IMR-90 (cell line): Measurements from ENCODE around the gene PPP1R12C. TPM values are rescaled to one million over a fixed set of nuclear protein-coding genes. Genes with fewer than 3 reads are reported as not detected.

Experiments used
- ATAC-seq: fragments of 200-7000 bp; cut with Tn5 transposase; 2 replicates; pipeline ENCODE4 v1.9.1; 2020; ENCODE audit warnings: low read depth, mild to moderate bottlenecking, moderate library complexity
- BruUV-seq: library from RNA; stranded (reverse); fragments of 400-500 nt; replicated peaks from 2 replicates; lab custom pipeline; 2021; lab: Mats Ljungman, UMichigan
- CTCF ChIA-PET: fragments of 300-600 bp; formaldehyde crosslinking; extraction: SDS; loops from one replicate; lab custom pipeline; 2021; ENCODE audit warnings: antibody characterized with exemption; lab: Yijun Ruan, JAX
- POLR2A ChIA-PET: fragments of 300-600 bp; sonication (Branson Sonifier 250); formaldehyde crosslinking; loops from one replicate; lab custom pipeline; 2022; ENCODE audit warnings: antibody characterized with exemption; ENCODE audit not compliant: unreplicated experiment; lab: Charles Lee
- DNase-seq: peaks from one replicate; pipeline ENCODE4 v3.0.0; 2013
- H2AFZ ChIP-seq: replicated peaks from 2 replicates; pipeline ENCODE3; 2013; ENCODE audit warnings: low read length, mild to moderate bottlenecking; ENCODE audit not compliant: poor library complexity
- H2AK5ac ChIP-seq: 2 replicates; pipeline ENCODE4 v1.6.1; 2013; ENCODE audit warnings: low read depth, low read length, inconsistent platforms
- H2AK9ac ChIP-seq: replicated peaks from 2 replicates; pipeline ENCODE3; 2013; ENCODE audit warnings: mild to moderate bottlenecking, low read depth, low read length, moderate library complexity; ENCODE audit not compliant: poor library complexity
- H2BK120ac ChIP-seq: 2 replicates; pipeline ENCODE4 v1.6.1; 2013; ENCODE audit warnings: low read depth, low read length, inconsistent platforms
- H2BK15ac ChIP-seq: 3 replicates; pipeline ENCODE4 v1.6.1; 2013; ENCODE audit warnings: low read depth, low read length, inconsistent platforms
- H2BK20ac ChIP-seq: 2 replicates; pipeline ENCODE4 v1.6.1; 2013; ENCODE audit warnings: low read depth, mild to moderate bottlenecking, inconsistent platforms, low read length, moderate library complexity
- H2BK5ac ChIP-seq: 2 replicates; pipeline ENCODE4 v1.6.1; 2013; ENCODE audit warnings: mild to moderate bottlenecking, low read depth, low read length, inconsistent platforms; ENCODE audit not compliant: poor library complexity, severe bottlenecking
- H3K14ac ChIP-seq: replicated peaks from 2 replicates; pipeline ENCODE4 v1.6.1; 2013; ENCODE audit warnings: low read depth, low read length, inconsistent platforms
- H3K18ac ChIP-seq: 2 replicates; pipeline ENCODE4 v1.6.1; 2013; ENCODE audit warnings: low read depth, low read length, control low read depth
- H3K23ac ChIP-seq: 2 replicates; pipeline ENCODE4 v1.6.1; 2013; ENCODE audit warnings: low read depth, low read length, inconsistent platforms
- H3K27ac ChIP-seq: 2 replicates; pipeline ENCODE4 v1.5.1; 2013; ENCODE audit warnings: mild to moderate bottlenecking, control low read depth, low read length; ENCODE audit not compliant: insufficient read depth
- H3K27me3 ChIP-seq: 2 replicates; pipeline ENCODE4 v1.6.1; 2013; ENCODE audit warnings: low read length; ENCODE audit not compliant: control insufficient read depth, insufficient read depth
- H3K36me3 ChIP-seq: 2 replicates; pipeline ENCODE4 v1.6.1; 2013; ENCODE audit warnings: low read length, mixed read lengths; ENCODE audit not compliant: control insufficient read depth, insufficient read depth
- H3K4ac ChIP-seq: 2 replicates; pipeline ENCODE4 v1.6.1; 2013; ENCODE audit warnings: low read depth, low read length, inconsistent platforms
- H3K4me1 ChIP-seq: 2 replicates; pipeline ENCODE4 v1.6.1; 2013; ENCODE audit warnings: low read length, mixed read lengths; ENCODE audit not compliant: control insufficient read depth, insufficient read depth
- H3K4me2 ChIP-seq: 2 replicates; pipeline ENCODE4 v1.6.1; 2013; ENCODE audit warnings: low read depth, mild to moderate bottlenecking, control low read depth, low read length, moderate library complexity
- H3K4me3 ChIP-seq: 2 replicates; pipeline ENCODE4 v1.5.1; 2013; ENCODE audit warnings: low read depth, mild to moderate bottlenecking, control low read depth, low read length, moderate library complexity; ENCODE audit not compliant: insufficient read depth
- H3K56ac ChIP-seq: 2 replicates; pipeline ENCODE4 v1.6.1; 2013; ENCODE audit warnings: low read length, inconsistent platforms; ENCODE audit not compliant: insufficient read depth; ENCODE audit errors: extremely low read depth
- H3K79me1 ChIP-seq, 2 experiments: 2 replicates each; pipeline ENCODE4 v1.6.1; 2013; ENCODE audit warnings: low read length in 2 of 2, inconsistent platforms in 1 of 2, low read depth in 1 of 2
- H3K9ac ChIP-seq: 2 replicates; pipeline ENCODE4 v1.6.1; 2013; ENCODE audit warnings: low read depth, low read length, control low read depth
- H3K9me1 ChIP-seq: 2 replicates; pipeline ENCODE4 v1.6.1; 2013; ENCODE audit warnings: low read length, inconsistent platforms; ENCODE audit not compliant: insufficient read depth
- H3K9me3 ChIP-seq: 2 replicates; pipeline ENCODE4 v1.6.1; 2013; ENCODE audit warnings: low read length; ENCODE audit not compliant: control insufficient read depth, insufficient read depth
- H4K20me1 ChIP-seq: 2 replicates; pipeline ENCODE4 v1.6.1; 2013; ENCODE audit warnings: low read length, inconsistent platforms; ENCODE audit not compliant: insufficient read depth
- H4K5ac ChIP-seq: 2 replicates; pipeline ENCODE4 v1.6.1; 2013; ENCODE audit warnings: mild to moderate bottlenecking, low read depth, low read length, control low read depth
- H4K8ac ChIP-seq, 2 experiments: 2 replicates each; pipeline ENCODE4 v1.6.1; 2013; ENCODE audit warnings: low read depth in 2 of 2, low read length in 2 of 2, control low read depth in 1 of 2, inconsistent platforms in 1 of 2
- H4K91ac ChIP-seq: 2 replicates; pipeline ENCODE4 v1.6.1; 2013; ENCODE audit warnings: low read depth, low read length, inconsistent platforms; ENCODE audit not compliant: insufficient read depth
- BHLHE40 ChIP-seq: fragments of 150-350 bp; IDR thresholded peaks from 2 replicates; pipeline ENCODE4 v1.6.1; 2016; ENCODE audit warnings: mild to moderate bottlenecking, low read depth, low read length
- CHD1 ChIP-seq: IDR thresholded peaks from 2 replicates; pipeline ENCODE4 v1.6.1; 2012; ENCODE audit warnings: low read depth, low read length, improper control_type of control experiment
- FOS ChIP-seq: fragments of 150-350 bp; IDR thresholded peaks from 2 replicates; pipeline ENCODE4 v1.6.1; 2016; ENCODE audit warnings: low read depth, low read length
- MAFK ChIP-seq: IDR thresholded peaks from 2 replicates; pipeline ENCODE4 v1.6.1; 2012; ENCODE audit warnings: low read depth, low read length, improper control_type of control experiment
- MAZ ChIP-seq: IDR thresholded peaks from 2 replicates; pipeline ENCODE4 v1.6.1; 2012; ENCODE audit warnings: low read depth, mild to moderate bottlenecking, low read length, improper control_type of control experiment, moderate library complexity, borderline replicate concordance
- MXI1 ChIP-seq: IDR thresholded peaks from 2 replicates; pipeline ENCODE4 v1.6.1; 2012; ENCODE audit warnings: low read depth, mild to moderate bottlenecking, low read length, moderate library complexity, borderline replicate concordance
- NFE2L2 ChIP-seq: fragments of 150-350 bp; IDR thresholded peaks from 2 replicates; pipeline ENCODE4 v1.6.1; 2016; ENCODE audit warnings: low read depth, mild to moderate bottlenecking, low read length
- POLR2A ChIP-seq: IDR thresholded peaks from 2 replicates; pipeline ENCODE4 v1.6.1; 2012; ENCODE audit warnings: mild to moderate bottlenecking, low read depth, low read length
- RAD21 ChIP-seq: IDR thresholded peaks from 2 replicates; pipeline ENCODE4 v1.6.1; 2012; ENCODE audit warnings: low read length, improper control_type of control experiment
- RCOR1 ChIP-seq: IDR thresholded peaks from 2 replicates; pipeline ENCODE4 v1.6.1; 2012; ENCODE audit warnings: mild to moderate bottlenecking, low read length, improper control_type of control experiment; ENCODE audit not compliant: insufficient replicate concordance
- RFX5 ChIP-seq: IDR thresholded peaks from 2 replicates; pipeline ENCODE4 v1.8.0; 2012; ENCODE audit warnings: low read depth, mild to moderate bottlenecking, low read length, moderate library complexity
- SMC3 ChIP-seq: fragments of 150-350 bp; IDR thresholded peaks from 2 replicates; pipeline ENCODE4 v1.6.1; 2016; ENCODE audit warnings: low read depth, mild to moderate bottlenecking, antibody characterized with exemption, low read length, moderate library complexity
- WGBS, 2 experiments: methylation state at CpG; one replicate each; pipeline versions ENCODE4 v1.1.5 to v1.1.7; 2013; ENCODE audit warnings: missing lambda C conversion rate in 2 of 2; ENCODE audit not compliant: insufficient read length in 1 of 2; ENCODE audit errors: extremely low coverage in 2 of 2; 5-methylcytosine and 5-hydroxymethylcytosine counted together
- dilution Hi-C: fragments of 300-500 bp; cut with HindIII; formaldehyde crosslinking; loops from one replicate; pipeline ENCODE4 v1.14.3; 2018; ENCODE audit warnings: low sequenced_read_pairs; ENCODE audit not compliant: unreplicated experiment
- in situ Hi-C: fragments of 300-500 bp; cut with MboI; formaldehyde crosslinking; loops from 3 replicates; pipeline ENCODE4 v1.14.3; 2019; ENCODE audit warnings: low sequenced_read_pairs, inconsistent platforms, mixed read lengths
- intact Hi-C: fragments of 100-400 bp; cut with micrococcal nuclease; formaldehyde crosslinking; loops from 2 replicates; pipeline ENCODE4 v1.10.0; 2022
- polyA plus RNA-seq, 3 experiments: library from polyadenylated mRNA; depleted of rRNA; stranded (reverse); fragments of >200 nt; gene quantifications; 2 replicates each; pipeline ENCODE4 v1.2.3, GENCODE V29; 2012; ENCODE audit warnings: low replicate concordance in 1 of 3
- total RNA-seq: library from RNA; depleted of rRNA; stranded (reverse); fragments of >200 nt; gene quantifications from 2 replicates; pipeline ENCODE4 v1.2.3, GENCODE V29; 2012
- TF ChIP-seq, protein P1 (sequence below): fragments of 150-350 bp; IDR thresholded peaks from 2 replicates; pipeline ENCODE4 v1.6.1; 2016; ENCODE audit warnings: low read depth, mild to moderate bottlenecking, low read length, moderate library complexity, borderline replicate concordance
- TF ChIP-seq, protein P2 (sequence below): fragments of 150-350 bp; IDR thresholded peaks from 2 replicates; pipeline ENCODE4 v1.6.1; 2017; ENCODE audit warnings: mild to moderate bottlenecking, antibody characterized with exemption, low read length, low read depth

The PPP1R12C gene
- total and polyA plus RNA-seq, 2 of the 4 experiments (the other 2 are of a cell fraction) = 21.5 to 81.4 TPM

DNA sequence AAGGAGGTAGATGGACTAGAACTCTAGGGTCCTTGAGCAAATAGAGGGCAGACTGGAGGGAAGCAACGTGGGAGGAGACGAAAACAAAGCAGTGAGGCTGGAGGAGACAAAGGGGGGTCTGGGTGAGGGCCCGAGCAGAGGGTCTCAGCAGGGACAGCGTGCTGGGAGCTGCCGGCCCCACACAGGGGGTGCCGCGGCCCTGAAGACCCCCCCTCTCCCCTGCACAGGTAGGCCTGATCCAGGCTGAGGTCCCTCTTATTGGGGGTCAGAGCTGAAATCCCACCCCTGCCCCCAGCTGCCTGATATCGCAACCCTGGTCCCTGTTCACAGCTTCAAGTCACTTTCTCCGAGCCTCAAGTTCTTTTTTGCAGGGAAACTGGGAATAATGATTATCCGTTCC lies 33.0 kb downstream of the PPP1R12C start:
- Histone ChIP-seq H3K36me3 (no peaks in the 10 kb centered on the region), H3K4me1 (peaks cover 16% of the 10 kb centered on the region; the same call in 1 of the 2 replicates), H4K20me1 (peaks cover 33% of the 10 kb centered on the region), H3K56ac (no peak overlapping the region), H3K4ac (no peak overlapping the region), H4K5ac (no peak overlapping the region), H2AK9ac (no peak overlapping the region), H2BK15ac (no peak overlapping the region), H3K79me1 (peaks cover 0 to 12% of the 10 kb centered on the region in 2 experiments; a peak in 2 of 4 replicates), H2BK5ac (no peak overlapping the region), H3K9me1 (peaks cover 4% of the 10 kb centered on the region), H3K4me3 (no peak overlapping the region), H4K8ac (no peak overlapping the region), H3K27ac (no peak overlapping the region), H2AFZ (no peak overlapping the region), H3K9me3 (peaks cover 7% of the 10 kb centered on the region; the same call in 1 of the 2 replicates), H4K91ac (no peak overlapping the region), H2BK120ac (no peak overlapping the region), H3K4me2 (no peak overlapping the region), H3K27me3 (peaks cover 57% of the 10 kb centered on the region), H3K9ac (no peak overlapping the region), H3K14ac (no peak overlapping the region), H3K23ac (no peak overlapping the region), H2AK5ac (no peak overlapping the region), H2BK20ac (no peak overlapping the region), H3K18ac (no peak overlapping the region)
- TF ChIP-seq RFX5 (no peak), MAZ (no peak), RCOR1 (no peak), RAD21 (no peak), MXI1 (no peak), NFE2L2 (no peak), MAFK (no peak), POLR2A (no peak), CHD1 (no peak), FOS (no peak), SMC3 (no peak), BHLHE40 (no peak)
- TF ChIP-seq, protein P1, sequence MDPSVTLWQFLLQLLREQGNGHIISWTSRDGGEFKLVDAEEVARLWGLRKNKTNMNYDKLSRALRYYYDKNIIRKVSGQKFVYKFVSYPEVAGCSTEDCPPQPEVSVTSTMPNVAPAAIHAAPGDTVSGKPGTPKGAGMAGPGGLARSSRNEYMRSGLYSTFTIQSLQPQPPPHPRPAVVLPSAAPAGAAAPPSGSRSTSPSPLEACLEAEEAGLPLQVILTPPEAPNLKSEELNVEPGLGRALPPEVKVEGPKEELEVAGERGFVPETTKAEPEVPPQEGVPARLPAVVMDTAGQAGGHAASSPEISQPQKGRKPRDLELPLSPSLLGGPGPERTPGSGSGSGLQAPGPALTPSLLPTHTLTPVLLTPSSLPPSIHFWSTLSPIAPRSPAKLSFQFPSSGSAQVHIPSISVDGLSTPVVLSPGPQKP = no peak
- TF ChIP-seq, protein P2, sequence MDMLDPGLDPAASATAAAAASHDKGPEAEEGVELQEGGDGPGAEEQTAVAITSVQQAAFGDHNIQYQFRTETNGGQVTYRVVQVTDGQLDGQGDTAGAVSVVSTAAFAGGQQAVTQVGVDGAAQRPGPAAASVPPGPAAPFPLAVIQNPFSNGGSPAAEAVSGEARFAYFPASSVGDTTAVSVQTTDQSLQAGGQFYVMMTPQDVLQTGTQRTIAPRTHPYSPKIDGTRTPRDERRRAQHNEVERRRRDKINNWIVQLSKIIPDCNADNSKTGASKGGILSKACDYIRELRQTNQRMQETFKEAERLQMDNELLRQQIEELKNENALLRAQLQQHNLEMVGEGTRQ = no peak
- no TSS peak for BruUV-seq
- ChIA-PET POLR2A (no interaction called here), CTCF (no interaction called here)
- dilution Hi-C loops (no loop called here), intact Hi-C loops (loop anchor here (10.0 kb wide), 1 partner anchor 620 kb away; the partner anchor contains the start of gene LENG9), in situ Hi-C loops (no loop called here)
- DNase-seq = no peak
- no CpG with 5 or more reads among the region's 10 CpGs for WGBS, 2 experiments
- ATAC-seq = no peak
